ENCODE results near the gene EFNA3.

DNA sequence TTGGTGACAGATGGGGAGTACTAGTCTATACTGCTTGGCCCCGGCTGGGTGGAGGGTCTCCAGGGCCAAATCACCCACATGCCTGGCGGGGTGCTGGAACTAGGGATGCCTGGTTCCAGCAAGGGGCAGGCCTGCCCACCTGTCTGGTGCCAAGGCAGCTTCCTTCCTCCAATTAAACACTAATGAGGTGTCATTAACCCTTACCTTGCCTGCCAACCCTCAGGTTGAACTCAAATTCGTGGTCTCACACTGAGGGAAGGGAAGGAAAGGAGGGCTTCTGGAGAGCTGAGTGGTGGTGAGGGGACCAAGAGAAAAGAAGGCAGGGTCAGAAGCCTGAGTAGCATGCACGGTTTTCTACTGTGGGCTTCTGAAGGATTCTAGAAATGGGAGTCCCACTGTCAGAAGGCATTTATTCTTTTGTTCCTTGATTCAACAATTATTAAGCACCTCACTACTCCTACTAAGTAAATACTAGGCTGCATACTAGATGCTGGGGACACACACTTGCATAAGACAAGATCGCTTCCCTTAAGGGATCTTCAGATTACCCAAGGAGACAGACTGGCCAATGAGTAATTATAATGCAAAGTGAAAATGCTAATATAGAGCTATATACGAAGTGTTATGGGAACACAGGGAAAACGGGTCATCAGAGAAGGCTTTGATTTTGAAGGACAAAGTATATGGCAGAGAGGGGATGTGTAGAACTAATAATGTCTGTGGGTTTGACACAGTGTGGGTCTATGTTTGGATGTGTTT, 5.9 kb upstream of the EFNA3 start:
- TF ChIP-seq GATA2 (IDR thresholded peaks at IDR 0.05; ENCODE audit: low read depth, low read length) = no peak
- no peak for TF ChIP-seq GATA3 (IDR thresholded peaks at IDR 0.05; ENCODE audit: low read depth, low read length)
